ENCODE data around the gene THRSP. TPM values are rescaled to one million over a fixed set of nuclear protein-coding genes. Genes with fewer than 3 reads are reported as not detected.
A peak's percentile ranks its signal among the peaks of the same experiment; 100 is the strongest.
"Not testable (repeated sequence)": the region's sequence is repeated elsewhere in the genome, so short reads cannot be mapped to it uniquely, and the experiment has no call there.

The THRSP gene
- polyA plus RNA-seq, 1 donor from 2014 or later = not detected

- Mint-ChIP-seq H3K27me3 (no peaks in the 10 kb centered on the region), H3K9me3 (no peaks in the 10 kb centered on the region), H3K4me3 (peak overlapping the region in 1 of 4 donors; percentile 9), H3K27ac (no peak overlapping the region), H3K4me1 (peaks cover 14 to 27% (median 18%) of the 10 kb centered on the region in 3 donors), H3K36me3 (no peaks in the 10 kb centered on the region)
These were observed 19.4 kb downstream of the THRSP start for GRCh38 chr11:78083021-78083420.

DNA sequence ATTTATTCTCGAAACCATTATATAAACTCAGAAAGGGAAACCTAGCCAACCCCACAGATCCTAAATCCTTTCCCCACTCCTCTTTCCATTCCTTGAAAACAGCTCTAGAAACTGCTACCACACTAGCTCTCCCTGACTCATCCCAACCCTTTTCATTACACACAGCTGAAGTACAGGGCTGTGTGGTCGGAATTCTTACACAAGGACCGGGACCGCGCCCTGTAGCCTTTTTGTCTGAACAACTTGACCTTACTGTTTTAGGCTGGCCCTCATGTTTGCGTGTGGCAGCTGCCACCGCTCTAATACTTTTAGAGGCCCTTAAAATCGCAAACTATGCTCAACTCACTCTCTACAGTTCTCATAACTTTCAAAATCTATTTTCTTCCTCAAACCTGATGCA lies 20.8 kb downstream of the THRSP start:
- not testable (repeated sequence) for H3K27ac Mint-ChIP-seq, H3K4me3 Mint-ChIP-seq, H3K9me3 Mint-ChIP-seq

DNA sequence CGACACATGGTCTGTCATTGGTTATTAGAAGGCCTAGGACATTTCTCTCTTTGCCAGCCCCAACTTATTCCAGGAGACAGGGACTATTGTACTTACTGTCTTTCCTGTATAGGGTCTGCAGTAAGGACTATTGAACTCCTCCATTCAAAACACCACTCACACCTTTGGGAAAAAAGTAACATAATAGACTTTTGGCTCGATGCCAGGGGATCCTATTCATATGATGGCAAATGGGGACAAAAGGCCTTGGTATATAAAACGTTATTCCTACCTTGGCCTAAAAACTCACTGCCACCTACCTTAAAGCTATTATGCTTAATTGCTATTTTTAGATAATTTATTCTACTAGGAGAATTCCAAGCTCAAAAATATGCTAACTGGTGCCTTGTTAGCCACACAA lies 22.3 kb downstream of the THRSP start:
- H3K27me3 Mint-ChIP-seq = no peaks in the 10 kb centered on the region
- H3K4me3 Mint-ChIP-seq = no peak overlapping the region
- peaks cover 3 to 8% (median 8%) of the 10 kb centered on the region in 3 donors for H3K4me1 Mint-ChIP-seq
- H3K9me3 Mint-ChIP-seq = no peaks in the 10 kb centered on the region
- H3K27ac Mint-ChIP-seq = no peak overlapping the region
- no peaks in the 10 kb centered on the region for H3K36me3 Mint-ChIP-seq

More for the DNA sequence above, 20.8 kb downstream of the THRSP start:
- peaks cover 5 to 16% (median 12%) of the 10 kb centered on the region in 3 donors for H3K4me1 Mint-ChIP-seq
- H3K27me3 Mint-ChIP-seq, H3K36me3 Mint-ChIP-seq: not testable (repeated sequence)

GRCh38 chr11:78086521-78087074 lies 22.9 kb downstream of the THRSP start:
- H3K27ac Mint-ChIP-seq, H3K36me3 Mint-ChIP-seq, H3K4me3 Mint-ChIP-seq, H3K4me1 Mint-ChIP-seq, H3K27me3 Mint-ChIP-seq, H3K9me3 Mint-ChIP-seq: not testable (repeated sequence)

DNA sequence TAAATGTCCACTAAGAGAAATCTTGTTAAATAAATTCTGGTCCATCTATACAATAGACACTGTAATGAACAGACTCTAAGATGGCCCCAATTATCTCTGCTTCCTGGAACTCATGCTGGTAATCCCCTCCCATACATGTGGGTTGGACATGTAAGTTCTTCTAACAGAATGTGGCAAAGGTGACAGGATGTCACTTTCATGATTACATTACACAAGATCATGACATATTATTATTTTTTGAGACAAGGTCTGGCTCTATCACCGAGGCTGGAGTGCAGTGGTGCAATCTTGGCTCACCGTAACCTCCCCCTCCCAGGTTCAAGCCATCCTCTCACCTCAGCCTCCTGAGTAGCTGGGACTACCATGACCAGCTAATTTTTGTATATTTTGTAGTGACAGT lies 30.6 kb downstream of the THRSP start:
- Mint-ChIP-seq H3K27me3 (no peaks in the 10 kb centered on the region), H3K27ac (no peak overlapping the region), H3K36me3 (peaks cover 11% of the 10 kb centered on the region), H3K4me3 (no peak overlapping the region), H3K4me1 (peaks cover 0 to 1% (median 0%) of the 10 kb centered on the region in 3 donors), H3K9me3 (no peaks in the 10 kb centered on the region)

DNA sequence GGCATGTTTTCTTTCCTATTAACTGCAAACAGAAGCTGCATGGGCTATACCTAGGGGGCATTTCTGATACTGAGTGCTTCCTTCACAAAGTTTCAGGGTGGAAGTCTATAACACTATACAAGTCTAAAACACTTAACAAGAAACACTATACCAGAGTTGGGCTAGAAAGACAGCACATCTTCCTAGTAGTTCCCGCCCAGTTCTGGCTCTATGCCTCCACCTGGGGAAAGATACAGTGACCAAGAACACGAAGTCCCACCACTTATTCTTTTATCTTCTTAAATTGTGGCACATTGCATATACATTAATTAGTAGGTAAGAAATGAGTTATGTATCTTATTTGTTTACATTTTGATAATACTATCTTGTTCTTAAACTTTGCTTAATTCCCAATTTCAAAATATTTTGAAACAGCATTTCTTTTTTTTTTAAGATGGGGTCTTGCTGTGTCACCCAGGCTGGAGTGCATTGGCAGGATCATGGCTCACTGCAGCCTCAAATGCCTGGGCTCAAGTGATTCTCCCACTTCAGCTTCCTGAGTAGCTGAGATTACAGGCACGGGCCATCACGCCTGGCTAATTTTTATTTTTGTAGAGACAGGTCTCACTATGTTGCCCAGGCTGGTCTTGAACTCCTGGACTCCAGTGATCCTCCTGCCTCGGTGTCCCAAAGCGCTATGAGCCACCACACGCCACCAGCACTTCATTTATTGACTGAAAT lies 34.2 kb downstream of the THRSP start:
- no peaks in the 10 kb centered on the region for H3K9me3 Mint-ChIP-seq
- H3K4me3 Mint-ChIP-seq = no peak overlapping the region
- H3K36me3 Mint-ChIP-seq = peaks cover 10% of the 10 kb centered on the region
- H3K27ac Mint-ChIP-seq = no peak overlapping the region
- H3K4me1 Mint-ChIP-seq = peaks cover 0 to 3% (median 0%) of the 10 kb centered on the region in 3 donors
- no peaks in the 10 kb centered on the region for H3K27me3 Mint-ChIP-seq

- peaks cover 9% of the 10 kb centered on the region for H3K36me3 Mint-ChIP-seq
These were observed 36.0 kb downstream of the THRSP start for GRCh38 chr11:78099666-78100065.

DNA sequence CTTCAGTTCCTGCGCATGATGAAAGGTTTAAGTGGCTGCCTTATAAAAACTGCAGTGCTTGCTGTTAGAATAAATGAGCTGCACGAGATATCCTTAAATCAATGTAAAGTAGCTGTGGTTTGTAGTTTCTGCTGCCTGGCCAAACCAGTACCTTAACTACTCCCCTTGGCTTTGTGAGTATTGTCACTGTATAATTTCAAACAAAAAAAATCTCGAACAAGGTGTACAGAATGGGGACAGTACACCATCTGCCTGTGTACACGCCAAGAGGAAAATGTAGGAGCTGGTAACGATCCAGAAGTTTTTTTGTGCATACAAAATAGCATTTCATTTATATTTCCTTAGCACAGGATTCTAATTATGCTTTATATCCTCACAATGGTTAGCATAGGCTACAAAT lies 36.6 kb downstream of the THRSP start:
- Mint-ChIP-seq H3K27me3 (no peaks in the 10 kb centered on the region), H3K27ac (no peak overlapping the region), H3K4me1 (peaks cover 0 to 1% (median 0%) of the 10 kb centered on the region in 3 donors), H3K4me3 (no peak overlapping the region), H3K9me3 (no peaks in the 10 kb centered on the region), H3K36me3 (peaks cover 9% of the 10 kb centered on the region)

More at GRCh38 chr11:78099666-78100065, 36.0 kb downstream of the THRSP start:
- no peaks in the 10 kb centered on the region for H3K9me3 Mint-ChIP-seq
- no peaks in the 10 kb centered on the region for H3K27me3 Mint-ChIP-seq
- peaks cover 0 to 3% (median 0%) of the 10 kb centered on the region in 3 donors for H3K4me1 Mint-ChIP-seq
- no peak overlapping the region for H3K4me3 Mint-ChIP-seq
- no peak overlapping the region for H3K27ac Mint-ChIP-seq

DNA sequence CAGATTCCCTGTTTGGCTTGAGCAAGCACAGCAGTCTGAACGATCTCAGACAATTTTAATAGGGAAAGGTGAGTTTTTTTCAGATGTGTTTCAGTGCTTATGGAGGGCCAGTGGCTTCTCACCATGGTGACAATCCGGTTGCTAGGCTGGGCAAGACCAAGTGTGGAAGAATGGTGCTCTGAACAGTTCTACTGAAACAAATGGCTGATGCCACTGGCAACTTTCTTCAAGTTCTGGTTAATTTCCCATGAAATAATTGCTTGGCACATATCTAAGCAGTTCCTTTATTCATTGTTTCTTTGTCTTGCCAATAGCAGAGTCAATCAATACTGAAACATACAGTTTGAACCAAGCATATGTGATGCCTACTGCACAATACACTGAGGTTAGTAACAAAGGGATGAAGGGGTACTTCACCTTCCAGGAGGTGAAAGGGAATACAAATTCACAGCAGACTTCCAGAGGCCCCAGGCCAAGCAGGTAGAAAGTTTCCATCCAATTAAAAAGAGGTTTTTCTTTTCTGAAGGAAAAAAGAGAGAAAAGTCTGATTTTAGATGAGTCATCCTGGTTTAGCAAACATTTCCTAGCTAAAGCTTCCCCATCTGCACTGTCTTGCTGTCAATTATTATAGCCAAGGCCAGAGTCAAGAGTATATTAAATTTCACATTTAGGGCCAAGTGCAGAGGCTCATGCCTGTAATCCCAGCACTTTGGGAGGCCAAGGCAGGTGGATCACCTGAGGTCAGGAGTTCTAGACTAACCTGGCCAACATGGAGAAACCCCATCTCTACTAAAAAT lies 37.2 kb downstream of the THRSP start:
- Mint-ChIP-seq H3K27ac (peak overlapping the region in 1 of 3 donors; percentile 29), H3K9me3 (no peaks in the 10 kb centered on the region), H3K27me3 (no peaks in the 10 kb centered on the region), H3K36me3 (peaks cover 9% of the 10 kb centered on the region), H3K4me3 (no peak overlapping the region), H3K4me1 (peaks cover 0 to 1% (median 0%) of the 10 kb centered on the region in 3 donors)

DNA sequence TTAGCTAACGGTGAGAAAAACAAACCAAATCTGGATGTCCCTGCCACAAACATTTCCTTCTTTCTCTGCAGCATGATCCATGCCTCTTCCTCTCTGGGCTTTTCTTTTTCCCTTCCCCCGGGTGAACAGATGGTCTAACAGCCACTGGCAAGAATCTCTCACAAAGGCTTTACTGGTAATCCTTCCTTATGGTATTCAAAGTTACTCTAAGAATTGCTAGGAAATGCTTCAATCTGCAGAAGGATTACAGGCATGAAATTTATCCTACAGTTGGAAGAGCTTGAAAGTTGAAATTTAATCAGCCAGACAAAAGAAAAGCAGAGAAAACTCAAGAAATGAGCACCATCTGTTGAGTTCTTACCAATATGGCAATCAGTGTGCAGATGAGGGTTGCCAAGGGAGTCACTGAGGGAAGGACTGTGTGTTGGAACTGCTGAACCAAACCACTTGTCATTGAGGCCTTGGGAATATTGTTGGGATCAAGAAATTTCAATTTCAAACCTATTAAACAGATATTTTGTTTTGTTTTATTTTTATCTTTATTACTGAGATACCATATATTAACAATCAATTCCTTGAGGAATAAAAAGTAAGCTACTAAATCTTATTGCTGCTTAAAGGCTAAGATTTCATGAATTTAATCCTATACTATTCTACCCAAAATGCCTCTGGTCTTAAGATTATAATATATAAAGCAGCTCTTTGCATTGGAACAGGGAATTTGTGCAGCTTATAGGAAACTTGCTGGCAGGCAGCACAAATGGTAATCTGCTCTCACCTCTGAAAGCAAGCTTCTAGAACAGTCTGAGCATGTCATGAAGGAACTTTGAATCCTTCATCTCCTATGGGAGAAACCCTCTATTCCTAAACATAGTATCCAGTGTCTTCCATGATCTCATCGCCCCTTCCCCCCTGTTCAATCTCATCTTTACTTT lies 45.7 kb downstream of the THRSP start:
- H3K27me3 Mint-ChIP-seq = no peaks in the 10 kb centered on the region
- H3K36me3 Mint-ChIP-seq = peaks cover 7% of the 10 kb centered on the region
- no peak overlapping the region for H3K27ac Mint-ChIP-seq
- peaks cover 2 to 10% (median 8%) of the 10 kb centered on the region in 3 donors for H3K4me1 Mint-ChIP-seq
- no peak overlapping the region for H3K4me3 Mint-ChIP-seq
- H3K9me3 Mint-ChIP-seq = no peaks in the 10 kb centered on the region

- H3K4me1 Mint-ChIP-seq = peaks cover 2 to 10% (median 8%) of the 10 kb centered on the region in 3 donors
- peaks cover 7% of the 10 kb centered on the region for H3K36me3 Mint-ChIP-seq
- no peak overlapping the region for H3K4me3 Mint-ChIP-seq
- H3K9me3 Mint-ChIP-seq = no peaks in the 10 kb centered on the region
- no peaks in the 10 kb centered on the region for H3K27me3 Mint-ChIP-seq
- no peak overlapping the region for H3K27ac Mint-ChIP-seq
These were observed 46.7 kb downstream of the THRSP start for GRCh38 chr11:78110351-78110750.

- H3K4me1 Mint-ChIP-seq = peaks cover 2 to 10% (median 8%) of the 10 kb centered on the region in 3 donors
- peaks cover 7% of the 10 kb centered on the region for H3K36me3 Mint-ChIP-seq
These were observed 47.2 kb downstream of the THRSP start for GRCh38 chr11:78110830-78111229.

GRCh38 chr11:78111298-78111697 lies 47.6 kb downstream of the THRSP start:
- Mint-ChIP-seq H3K36me3 (peaks cover 7% of the 10 kb centered on the region), H3K9me3 (no peaks in the 10 kb centered on the region), H3K27me3 (no peaks in the 10 kb centered on the region), H3K4me3 (no peak overlapping the region), H3K4me1 (peaks cover 2 to 10% (median 8%) of the 10 kb centered on the region in 3 donors), H3K27ac (no peak overlapping the region)

More at GRCh38 chr11:78110830-78111229, 47.2 kb downstream of the THRSP start:
- Mint-ChIP-seq H3K4me3 (no peak overlapping the region), H3K27ac (no peak overlapping the region), H3K27me3 (no peaks in the 10 kb centered on the region), H3K9me3 (no peaks in the 10 kb centered on the region)

DNA sequence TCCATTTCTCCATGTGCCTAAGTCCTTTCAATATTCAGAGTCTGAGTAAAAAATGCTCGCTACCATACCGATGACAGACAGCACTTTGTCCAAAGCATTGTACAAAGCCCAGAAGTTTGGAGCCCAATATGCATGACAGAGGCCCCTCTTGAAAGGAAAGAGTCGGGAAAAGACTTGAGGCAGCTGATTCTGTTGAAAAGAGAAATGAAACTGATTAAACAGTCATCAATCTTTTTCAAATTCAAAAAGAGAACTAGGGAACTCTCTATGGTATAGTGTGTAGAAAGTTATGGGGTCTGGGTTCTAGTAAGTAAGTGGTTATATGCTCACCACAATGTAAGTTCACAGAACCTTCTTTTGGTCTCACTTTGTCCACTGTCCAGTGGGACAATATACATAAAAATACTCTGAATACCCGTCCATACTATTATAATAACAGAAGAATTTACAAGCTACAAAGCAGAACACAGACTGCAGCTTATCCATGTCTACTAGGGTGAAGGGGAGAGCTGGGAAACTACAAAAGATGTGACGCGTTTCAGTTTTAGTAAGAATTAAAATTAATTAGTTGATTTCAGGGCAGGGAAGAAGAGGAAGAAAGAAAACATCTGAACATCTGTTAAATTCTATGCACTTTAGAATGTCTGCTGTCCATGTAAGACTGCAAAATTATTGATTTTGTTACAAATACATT lies 49.1 kb downstream of the THRSP start:
- Mint-ChIP-seq H3K9me3 (no peaks in the 10 kb centered on the region), H3K4me1 (peaks cover 2 to 10% (median 8%) of the 10 kb centered on the region in 3 donors), H3K27ac (no peak overlapping the region), H3K27me3 (no peaks in the 10 kb centered on the region), H3K36me3 (peaks cover 14% of the 10 kb centered on the region), H3K4me3 (no peak overlapping the region)
